Fibroblast of lung (primary cell): ENCODE results near the gene YIPF6. TPM values are rescaled to one million over a fixed set of nuclear protein-coding genes. Genes with fewer than 3 reads are reported as not detected.

Experiments used
- DNase-seq, 2 donors: peaks; one replicate each; pipeline versions ENCODE4 v3.0.0 to v3.0.0-alpha.2; 2010; ENCODE audit warnings: low read depth in 2 of 2
- H2AFZ ChIP-seq: 2 replicates; pipeline ENCODE4 v1.5.1; 2012; ENCODE audit warnings: low read length, control low read depth, inconsistent platforms
- H3K27ac ChIP-seq: 2 replicates; pipeline ENCODE4 v1.5.1; 2011; ENCODE audit warnings: low read length, control low read depth; ENCODE audit not compliant: insufficient read depth
- H3K27me3 ChIP-seq: 2 replicates; pipeline ENCODE4 v1.5.1; 2011; ENCODE audit warnings: mild to moderate bottlenecking, low read length; ENCODE audit not compliant: control insufficient read depth, insufficient read depth
- H3K36me3 ChIP-seq: 2 replicates; pipeline ENCODE4 v1.5.1; 2011; ENCODE audit warnings: low read length; ENCODE audit not compliant: control insufficient read depth, insufficient read depth
- H3K4me1 ChIP-seq: 2 replicates; pipeline ENCODE4 v1.5.1; 2011; ENCODE audit warnings: low read length; ENCODE audit not compliant: control insufficient read depth, insufficient read depth; ENCODE audit errors: extremely low read depth
- H3K4me2 ChIP-seq: 2 replicates; pipeline ENCODE4 v1.5.1; 2011; ENCODE audit warnings: low read length, control low read depth; ENCODE audit not compliant: insufficient read depth; ENCODE audit errors: extremely low read depth
- H3K4me3 ChIP-seq, 4 experiments: fragments of 200-600 bp in 1 of 4; sonication (generic) in 1 of 4; replicated peaks in 1 of 4; 2 replicates each; pipeline ENCODE4 v1.5.1; 2011 to 2016; ENCODE audit warnings: low read length in 4 of 4, low read depth in 3 of 4, mild to moderate bottlenecking in 3 of 4, control low read depth in 2 of 4, inconsistent platforms in 1 of 4, mixed read lengths in 1 of 4; ENCODE audit not compliant: insufficient read depth in 1 of 4; ENCODE audit errors: control extremely low read depth in 1 of 4
- H3K79me2 ChIP-seq: 2 replicates; pipeline ENCODE4 v1.5.1; 2012; ENCODE audit warnings: mild to moderate bottlenecking, low read length, inconsistent platforms; ENCODE audit not compliant: control insufficient read depth, insufficient read depth
- H3K9ac ChIP-seq: 2 replicates; pipeline ENCODE4 v1.5.1; 2011; ENCODE audit warnings: mild to moderate bottlenecking, low read length, control low read depth; ENCODE audit not compliant: insufficient read depth
- H3K9me3 ChIP-seq: 2 replicates; pipeline ENCODE4 v1.5.1; 2012; ENCODE audit warnings: low read depth, low read length; ENCODE audit not compliant: control insufficient read depth, insufficient read depth
- H4K20me1 ChIP-seq: 2 replicates; pipeline ENCODE4 v1.5.1; 2011; ENCODE audit warnings: low read length; ENCODE audit not compliant: control insufficient read depth, insufficient read depth; ENCODE audit errors: extremely low read depth
- EZH2 ChIP-seq: IDR thresholded peaks from 2 replicates; pipeline ENCODE4 v1.5.1; 2012; ENCODE audit warnings: low read length, control low read depth, mild to moderate bottlenecking; ENCODE audit errors: missing control alignments
- polyA plus RNA-seq, 2 donors: library from polyadenylated mRNA; depleted of rRNA in 1 of 2; stranded (reverse) in 1 of 2; unstranded in 1 of 2; fragments of >200 nt; gene quantifications; 2 replicates each; pipeline ENCODE4 v1.2.1, GENCODE V29; 2011 to 2012; ENCODE audit warnings: missing spikeins in 1 of 2
- total RNA-seq: library from RNA; depleted of rRNA; stranded (reverse); fragments of >200 nt; gene quantifications from 2 replicates; pipeline ENCODE4 v1.2.1, GENCODE V29; 2014
- TF ChIP-seq, protein P1 (sequence below), 2 donors: IDR thresholded peaks in 1 of 2; conservative IDR thresholded peaks in 1 of 2; 1 replicate in 1 of 2; 2 replicates in 1 of 2; pipeline ENCODE4 v1.5.1; 2011 to 2012; ENCODE audit warnings: low read length in 2 of 2, control low read depth in 1 of 2, inconsistent platforms in 1 of 2, low read depth in 1 of 2, mild to moderate bottlenecking in 1 of 2

Gene YIPF6
- total and polyA plus RNA-seq, 2 donors (not counting 1 experiment from before 2014, with no cell fraction given), result 25.8 to 28.7 TPM

DNA sequence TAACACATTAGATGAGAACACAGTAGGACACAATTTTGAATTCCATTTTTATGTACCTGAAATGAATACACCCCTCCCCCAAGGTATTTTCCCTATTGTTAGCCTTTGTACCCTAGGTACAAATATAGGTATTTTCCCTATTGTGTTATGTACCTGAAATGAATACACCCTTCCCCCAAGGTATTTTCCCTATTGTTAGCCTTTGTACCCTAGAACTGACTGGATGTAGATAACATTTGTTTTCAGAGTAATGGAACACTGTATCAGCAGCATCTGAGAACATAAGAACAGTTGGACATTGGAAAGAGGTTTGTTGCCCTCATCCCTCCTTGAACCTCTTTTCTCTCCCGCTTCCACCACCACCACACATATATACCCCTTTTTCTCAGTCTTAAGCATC lies 37.6 kb downstream of the YIPF6 start:
- Histone ChIP-seq H3K27me3 (no peaks in the 10 kb centered on the region), H2AFZ (no peak overlapping the region), H3K27ac (no peak overlapping the region), H3K36me3 (no peaks in the 10 kb centered on the region), H3K4me2 (no peak overlapping the region), H3K79me2 (no peaks in the 10 kb centered on the region), H4K20me1 (no peaks in the 10 kb centered on the region), H3K9ac (no peak overlapping the region), H3K4me1 (no peaks in the 10 kb centered on the region), H3K9me3 (no peaks in the 10 kb centered on the region), H3K4me3 (no peak overlapping the region)
- TF ChIP-seq, protein P1, sequence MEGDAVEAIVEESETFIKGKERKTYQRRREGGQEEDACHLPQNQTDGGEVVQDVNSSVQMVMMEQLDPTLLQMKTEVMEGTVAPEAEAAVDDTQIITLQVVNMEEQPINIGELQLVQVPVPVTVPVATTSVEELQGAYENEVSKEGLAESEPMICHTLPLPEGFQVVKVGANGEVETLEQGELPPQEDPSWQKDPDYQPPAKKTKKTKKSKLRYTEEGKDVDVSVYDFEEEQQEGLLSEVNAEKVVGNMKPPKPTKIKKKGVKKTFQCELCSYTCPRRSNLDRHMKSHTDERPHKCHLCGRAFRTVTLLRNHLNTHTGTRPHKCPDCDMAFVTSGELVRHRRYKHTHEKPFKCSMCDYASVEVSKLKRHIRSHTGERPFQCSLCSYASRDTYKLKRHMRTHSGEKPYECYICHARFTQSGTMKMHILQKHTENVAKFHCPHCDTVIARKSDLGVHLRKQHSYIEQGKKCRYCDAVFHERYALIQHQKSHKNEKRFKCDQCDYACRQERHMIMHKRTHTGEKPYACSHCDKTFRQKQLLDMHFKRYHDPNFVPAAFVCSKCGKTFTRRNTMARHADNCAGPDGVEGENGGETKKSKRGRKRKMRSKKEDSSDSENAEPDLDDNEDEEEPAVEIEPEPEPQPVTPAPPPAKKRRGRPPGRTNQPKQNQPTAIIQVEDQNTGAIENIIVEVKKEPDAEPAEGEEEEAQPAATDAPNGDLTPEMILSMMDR (conservative IDR thresholded peaks at IDR 0.05 in 1 of 2, IDR thresholded peaks at IDR 0.05 in 1 of 2; ENCODE audit: low read depth in 1 of 2, low read length in 2 of 2), result no peak
- TF ChIP-seq EZH2, result no peak
- no peak for DNase-seq

DNA sequence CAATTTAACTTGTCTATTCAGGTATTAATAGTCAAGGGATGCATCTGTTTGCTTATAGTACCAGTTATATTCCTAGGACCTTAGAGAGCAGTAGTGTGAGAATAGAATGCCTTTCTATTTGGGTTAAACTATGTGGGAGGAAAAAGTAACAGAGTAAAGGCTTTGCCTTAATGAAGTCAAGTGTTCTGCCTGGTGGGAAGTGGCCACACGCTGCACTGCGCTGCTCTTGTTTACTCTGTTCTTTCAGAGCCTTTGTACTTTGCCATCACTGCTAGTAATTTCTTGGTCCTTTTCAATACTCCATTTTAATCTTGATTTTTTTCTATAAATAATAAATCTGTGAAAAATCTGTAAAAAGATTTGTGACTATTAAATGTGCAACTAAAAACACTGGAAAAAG lies 38.0 kb downstream of the YIPF6 start:
- Histone ChIP-seq H3K4me3 (no peak overlapping the region), H2AFZ (no peak overlapping the region), H3K36me3 (no peaks in the 10 kb centered on the region), H3K9ac (no peak overlapping the region), H3K79me2 (no peaks in the 10 kb centered on the region), H3K4me2 (no peak overlapping the region), H3K27me3 (no peaks in the 10 kb centered on the region), H3K27ac (no peak overlapping the region), H3K9me3 (no peaks in the 10 kb centered on the region), H4K20me1 (no peaks in the 10 kb centered on the region), H3K4me1 (no peaks in the 10 kb centered on the region)
- no peak for DNase-seq
- TF ChIP-seq, protein P1 (conservative IDR thresholded peaks at IDR 0.05 in 1 of 2, IDR thresholded peaks at IDR 0.05 in 1 of 2; ENCODE audit: low read depth in 1 of 2, low read length in 2 of 2), result no peak
- TF ChIP-seq EZH2, result no peak

DNA sequence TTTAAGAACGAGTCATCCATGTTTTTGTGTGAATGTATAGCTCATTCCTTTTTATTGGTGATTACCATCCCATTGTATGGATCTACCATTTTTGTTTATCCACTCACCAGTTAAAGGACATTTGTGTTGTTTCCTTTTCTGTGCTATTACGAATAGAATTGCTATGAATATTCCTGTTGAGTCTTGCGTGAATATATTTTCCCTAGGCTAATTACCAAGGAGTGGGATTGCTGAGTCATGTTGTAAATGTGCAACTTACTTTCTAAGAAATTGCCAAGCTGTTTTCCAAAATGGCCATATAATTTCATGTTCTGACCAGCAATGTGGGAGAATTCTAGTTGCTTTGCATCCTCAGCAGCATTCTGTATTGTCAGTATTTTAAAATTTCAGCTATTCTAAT lies 51.3 kb downstream of the YIPF6 start:
- Histone ChIP-seq H3K4me2 (no peak overlapping the region), H4K20me1 (no peaks in the 10 kb centered on the region), H3K79me2 (no peaks in the 10 kb centered on the region), H3K9me3 (no peaks in the 10 kb centered on the region), H3K4me3 (no peak overlapping the region), H3K36me3 (no peaks in the 10 kb centered on the region), H2AFZ (no peak overlapping the region), H3K27me3 (no peaks in the 10 kb centered on the region), H3K9ac (no peak overlapping the region), H3K4me1 (no peaks in the 10 kb centered on the region), H3K27ac (no peak overlapping the region)
- TF ChIP-seq, protein P1 (conservative IDR thresholded peaks at IDR 0.05 in 1 of 2, IDR thresholded peaks at IDR 0.05 in 1 of 2; ENCODE audit: low read depth in 1 of 2, low read length in 2 of 2), result no peak
- TF ChIP-seq EZH2, result no peak
- DNase-seq, result no peak
